BE2C (cell line): Measurements from ENCODE around the gene ZFYVE28.

ENCODE experiments used
- DNase-seq: peaks from one replicate; pipeline ENCODE4 v3.0.0-alpha.2; 2020
- H3K27me3 ChIP-seq: fragments of 250-450 bp; sonication (Bioruptor Pico); 2 replicates; pipeline ENCODE4 v1.5.1; 2020; ENCODE audit warnings: mild to moderate bottlenecking
- H3K36me3 ChIP-seq: fragments of 250-450 bp; sonication (Bioruptor Pico); 2 replicates; pipeline ENCODE4 v1.5.1; 2020; ENCODE audit warnings: mild to moderate bottlenecking
- H3K4me1 ChIP-seq: fragments of 250-450 bp; sonication (Bioruptor Pico); 2 replicates; pipeline ENCODE4 v1.5.1; 2020
- H3K4me3 ChIP-seq: 2 replicates; pipeline ENCODE4 v1.5.1; 2011; ENCODE audit warnings: low read depth, low read length
- H3K9me3 ChIP-seq: fragments of 250-450 bp; sonication (Bioruptor Pico); 2 replicates; pipeline ENCODE4 v1.5.1; 2020
- TF ChIP-seq, protein P1 (sequence below): IDR thresholded peaks from 2 replicates; pipeline ENCODE4 v1.5.1; 2012; ENCODE audit warnings: mild to moderate bottlenecking, low read depth, low read length

ZFYVE28 gene

DNA sequence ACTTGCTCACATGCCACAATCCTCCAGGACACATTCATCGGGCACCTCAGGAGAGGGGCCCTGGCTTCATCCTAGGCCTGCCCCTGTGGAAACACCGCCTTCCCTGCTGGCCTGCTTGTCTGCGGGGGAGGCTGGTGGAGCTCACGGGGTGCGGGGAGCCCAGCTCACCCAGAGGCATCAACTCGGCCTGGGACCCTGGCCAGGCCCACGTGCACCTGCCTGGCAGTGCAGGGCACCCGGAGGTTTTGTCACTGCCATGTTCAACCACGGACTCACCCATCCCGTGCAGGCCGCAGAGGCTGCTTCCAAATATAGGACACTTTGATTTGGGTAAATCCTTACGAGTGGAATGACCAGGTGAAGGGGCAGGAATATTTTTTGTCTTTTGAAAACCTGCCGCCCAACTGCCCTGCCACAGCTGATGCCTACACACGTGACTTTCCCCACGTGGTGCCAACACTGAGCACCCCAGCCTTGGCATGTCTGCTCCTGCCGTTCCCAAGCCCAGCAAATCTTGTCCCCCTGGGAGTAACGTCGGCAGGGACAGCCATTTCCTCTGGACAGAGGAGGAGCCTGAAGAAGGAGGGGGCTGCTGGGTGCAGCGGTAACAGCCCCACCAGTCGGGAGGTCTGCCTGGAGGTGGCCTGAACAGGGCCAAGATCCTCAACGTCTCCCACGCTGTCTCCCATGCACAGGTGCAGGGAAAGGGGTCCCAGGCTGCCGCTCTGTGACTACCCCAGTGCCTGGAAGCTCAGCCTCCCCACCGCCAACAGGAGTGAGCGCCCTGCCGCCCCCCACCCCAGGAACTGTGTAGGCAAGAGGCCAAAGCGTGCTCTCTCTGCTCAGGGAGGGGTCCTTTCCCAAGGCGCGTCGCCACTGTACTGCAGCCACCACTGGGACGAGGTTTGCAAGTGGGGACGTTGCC is 165.0 kb downstream of the ZFYVE28 start:
- Histone ChIP-seq H3K27me3 (no peaks in the 10 kb centered on the region), H3K36me3 (peaks cover 47% of the 10 kb centered on the region), H3K9me3 (no peaks in the 10 kb centered on the region), H3K4me1 (peaks cover 8% of the 10 kb centered on the region; the same call in 1 of the 2 replicates), H3K4me3 (no peak overlapping the region)
- peak; percentile 13 for DNase-seq
- TF ChIP-seq, protein P1, sequence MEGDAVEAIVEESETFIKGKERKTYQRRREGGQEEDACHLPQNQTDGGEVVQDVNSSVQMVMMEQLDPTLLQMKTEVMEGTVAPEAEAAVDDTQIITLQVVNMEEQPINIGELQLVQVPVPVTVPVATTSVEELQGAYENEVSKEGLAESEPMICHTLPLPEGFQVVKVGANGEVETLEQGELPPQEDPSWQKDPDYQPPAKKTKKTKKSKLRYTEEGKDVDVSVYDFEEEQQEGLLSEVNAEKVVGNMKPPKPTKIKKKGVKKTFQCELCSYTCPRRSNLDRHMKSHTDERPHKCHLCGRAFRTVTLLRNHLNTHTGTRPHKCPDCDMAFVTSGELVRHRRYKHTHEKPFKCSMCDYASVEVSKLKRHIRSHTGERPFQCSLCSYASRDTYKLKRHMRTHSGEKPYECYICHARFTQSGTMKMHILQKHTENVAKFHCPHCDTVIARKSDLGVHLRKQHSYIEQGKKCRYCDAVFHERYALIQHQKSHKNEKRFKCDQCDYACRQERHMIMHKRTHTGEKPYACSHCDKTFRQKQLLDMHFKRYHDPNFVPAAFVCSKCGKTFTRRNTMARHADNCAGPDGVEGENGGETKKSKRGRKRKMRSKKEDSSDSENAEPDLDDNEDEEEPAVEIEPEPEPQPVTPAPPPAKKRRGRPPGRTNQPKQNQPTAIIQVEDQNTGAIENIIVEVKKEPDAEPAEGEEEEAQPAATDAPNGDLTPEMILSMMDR: no peak

DNA sequence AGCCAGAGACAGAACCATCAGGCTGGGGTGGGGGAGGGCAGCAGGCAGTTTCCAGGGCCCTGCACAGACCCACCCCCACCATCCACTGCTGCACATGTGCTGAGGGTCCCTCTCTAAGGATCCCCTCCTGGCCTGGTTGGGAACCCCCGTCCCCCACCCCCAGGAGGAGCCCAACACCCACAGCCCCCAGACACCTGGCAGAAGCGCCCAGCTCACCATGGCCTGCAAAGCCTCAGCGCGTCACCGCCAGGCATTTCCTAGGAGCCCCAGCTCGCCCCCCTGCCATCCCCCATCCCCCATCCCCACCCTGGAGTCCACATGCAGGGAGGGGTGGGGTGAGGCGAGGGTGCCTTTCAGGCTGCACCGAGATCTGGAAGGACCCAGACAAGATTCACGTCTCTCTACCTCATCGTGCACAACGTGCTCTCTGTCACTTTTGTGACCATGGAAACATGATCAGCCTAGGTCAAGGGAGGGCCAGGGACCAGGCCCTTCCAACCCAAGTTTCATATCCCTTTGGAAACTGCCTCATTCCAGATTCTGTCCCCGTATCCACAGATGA is 165.8 kb downstream of the ZFYVE28 start:
- H3K4me1 ChIP-seq: peaks cover 8% of the 10 kb centered on the region; the same call in 1 of the 2 replicates
- TF ChIP-seq, protein P1: no peak
- no peaks in the 10 kb centered on the region for H3K27me3 ChIP-seq
- DNase-seq: no peak
- H3K36me3 ChIP-seq: peaks cover 41% of the 10 kb centered on the region
- H3K4me3 ChIP-seq: no peak overlapping the region
- H3K9me3 ChIP-seq: no peaks in the 10 kb centered on the region

- H3K36me3 ChIP-seq: peaks cover 36% of the 10 kb centered on the region
- peak; percentile 6 for DNase-seq
These were observed 166.5 kb downstream of the ZFYVE28 start for GRCh38 chr4:2251795-2252529.

GRCh38 chr4:2251073-2251794 is 167.2 kb downstream of the ZFYVE28 start:
- Histone ChIP-seq H3K36me3 (peaks cover 36% of the 10 kb centered on the region), H3K9me3 (no peaks in the 10 kb centered on the region), H3K27me3 (no peaks in the 10 kb centered on the region), H3K4me3 (no peak overlapping the region), H3K4me1 (peaks cover 7% of the 10 kb centered on the region; the same call in 1 of the 2 replicates)
- peak; percentile 19 for DNase-seq
- TF ChIP-seq, protein P1: no peak

More at GRCh38 chr4:2251795-2252529, 166.5 kb downstream of the ZFYVE28 start:
- TF ChIP-seq, protein P1: no peak
- Histone ChIP-seq H3K9me3 (no peaks in the 10 kb centered on the region), H3K4me3 (no peak overlapping the region), H3K27me3 (no peaks in the 10 kb centered on the region), H3K4me1 (peaks cover 8% of the 10 kb centered on the region; the same call in 1 of the 2 replicates)

- Histone ChIP-seq H3K4me1 (no peaks in the 10 kb centered on the region), H3K27me3 (no peaks in the 10 kb centered on the region), H3K36me3 (peaks cover 36% of the 10 kb centered on the region), H3K9me3 (no peaks in the 10 kb centered on the region), H3K4me3 (no peak overlapping the region)
- peak; percentile 9 for DNase-seq
- TF ChIP-seq, protein P1: no peak
These were observed 167.9 kb downstream of the ZFYVE28 start for GRCh38 chr4:2250357-2251072.
